GM12801 (cell line): ENCODE data around the gene KDM7A.

ENCODE experiments used
- TF ChIP-seq, protein P1 (sequence below): IDR thresholded peaks from one replicate; pipeline ENCODE4 v1.5.1; 2011; ENCODE audit warnings: control low read depth; ENCODE audit not compliant: insufficient read length; ENCODE audit errors: extremely low read depth

KDM7A gene

DNA sequence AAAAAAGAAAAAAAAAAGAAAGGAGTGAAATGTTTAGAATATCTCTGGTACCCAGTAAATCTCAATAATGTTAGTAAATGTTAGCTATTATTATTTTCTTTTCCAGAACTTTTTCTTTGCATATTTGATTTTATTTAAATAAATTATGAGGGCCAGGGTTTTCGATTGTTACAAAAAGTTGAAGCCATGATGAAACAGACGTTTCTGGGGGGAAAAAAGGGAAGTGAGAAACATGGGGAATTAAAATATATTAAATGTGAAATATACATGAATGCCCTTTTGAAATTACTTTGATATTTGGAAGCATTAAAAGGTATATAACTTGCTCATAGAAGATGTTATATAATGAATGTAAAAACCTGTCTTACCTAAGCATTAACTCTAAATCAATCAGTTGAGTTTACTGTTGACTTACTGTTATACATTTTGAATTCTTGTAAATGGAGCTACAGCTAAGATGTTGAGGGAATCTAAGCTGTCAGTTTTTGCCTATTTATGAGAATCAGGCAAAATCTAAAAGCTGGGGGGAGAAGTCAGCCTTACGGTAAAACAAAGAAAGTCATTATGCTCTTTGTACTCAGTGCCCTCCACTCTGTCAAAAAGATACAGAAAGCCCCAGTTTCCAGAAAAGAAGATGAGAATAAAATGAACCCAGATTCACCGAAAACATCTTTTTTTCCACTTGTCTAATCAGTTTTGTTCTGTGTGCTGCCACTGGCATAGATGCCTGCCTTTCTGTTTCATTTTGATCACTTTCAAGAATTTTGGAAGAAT lies 30.0 kb upstream of the KDM7A start:
- TF ChIP-seq, protein P1, sequence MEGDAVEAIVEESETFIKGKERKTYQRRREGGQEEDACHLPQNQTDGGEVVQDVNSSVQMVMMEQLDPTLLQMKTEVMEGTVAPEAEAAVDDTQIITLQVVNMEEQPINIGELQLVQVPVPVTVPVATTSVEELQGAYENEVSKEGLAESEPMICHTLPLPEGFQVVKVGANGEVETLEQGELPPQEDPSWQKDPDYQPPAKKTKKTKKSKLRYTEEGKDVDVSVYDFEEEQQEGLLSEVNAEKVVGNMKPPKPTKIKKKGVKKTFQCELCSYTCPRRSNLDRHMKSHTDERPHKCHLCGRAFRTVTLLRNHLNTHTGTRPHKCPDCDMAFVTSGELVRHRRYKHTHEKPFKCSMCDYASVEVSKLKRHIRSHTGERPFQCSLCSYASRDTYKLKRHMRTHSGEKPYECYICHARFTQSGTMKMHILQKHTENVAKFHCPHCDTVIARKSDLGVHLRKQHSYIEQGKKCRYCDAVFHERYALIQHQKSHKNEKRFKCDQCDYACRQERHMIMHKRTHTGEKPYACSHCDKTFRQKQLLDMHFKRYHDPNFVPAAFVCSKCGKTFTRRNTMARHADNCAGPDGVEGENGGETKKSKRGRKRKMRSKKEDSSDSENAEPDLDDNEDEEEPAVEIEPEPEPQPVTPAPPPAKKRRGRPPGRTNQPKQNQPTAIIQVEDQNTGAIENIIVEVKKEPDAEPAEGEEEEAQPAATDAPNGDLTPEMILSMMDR, result no peak

DNA sequence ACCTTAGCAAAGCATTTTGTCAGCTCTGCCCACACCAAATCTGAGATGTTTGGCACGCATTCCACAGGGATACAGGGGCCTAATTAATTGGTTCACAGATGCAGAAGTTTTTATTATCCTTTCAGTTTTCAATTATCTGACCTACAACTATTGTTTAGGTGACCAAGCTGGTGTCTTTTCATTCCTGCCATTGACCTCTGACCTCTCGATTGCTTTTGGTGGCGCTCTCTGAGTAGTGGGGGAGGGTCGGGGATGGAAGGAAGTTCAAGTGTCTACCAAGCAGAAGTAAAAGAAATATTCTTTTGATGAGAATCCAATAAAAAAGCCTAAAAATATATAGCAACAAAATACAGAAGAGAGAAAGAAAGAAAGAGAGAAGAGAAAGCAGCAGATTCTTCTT lies 28.8 kb upstream of the KDM7A start:
- TF ChIP-seq, protein P1, result no peak

DNA sequence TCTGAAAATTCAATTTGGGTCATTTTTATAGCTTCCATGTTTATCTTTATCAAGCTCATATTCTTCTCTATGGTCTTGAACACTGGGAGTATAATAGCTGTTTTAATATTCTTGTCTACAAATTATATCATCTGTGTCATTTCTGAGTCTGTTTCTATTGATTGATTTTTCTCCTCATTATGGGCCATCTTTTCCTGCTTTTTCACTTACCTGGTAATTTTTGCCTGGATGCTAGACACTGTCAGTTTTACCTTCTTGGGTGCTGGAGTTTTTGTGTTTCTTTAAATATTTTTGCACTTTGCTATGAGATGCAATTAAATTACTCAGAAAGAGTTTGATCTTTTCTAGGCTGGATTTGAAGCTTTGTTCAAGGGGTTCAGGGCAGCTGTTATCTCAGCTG lies 26.8 kb upstream of the KDM7A start:
- TF ChIP-seq, protein P1, result no peak

DNA sequence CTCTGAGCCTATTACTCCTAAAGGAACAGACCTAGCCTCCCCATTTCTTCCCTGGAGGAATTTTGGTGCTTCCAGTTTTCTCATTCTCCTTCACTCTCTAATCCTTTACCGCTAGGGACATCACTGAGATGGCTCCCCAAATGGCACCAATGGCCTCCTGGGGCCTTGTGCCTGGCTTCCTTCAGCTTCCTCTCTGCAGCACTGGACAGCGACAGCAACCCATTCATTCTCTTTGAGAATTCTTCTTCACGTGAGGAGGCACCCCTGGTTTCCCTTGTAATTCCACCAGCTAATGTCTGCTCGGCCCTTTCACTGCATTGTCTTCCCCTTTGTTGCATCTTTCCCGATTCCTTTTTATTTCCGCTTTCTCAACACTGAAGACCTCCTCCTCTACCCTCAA lies 24.6 kb upstream of the KDM7A start:
- TF ChIP-seq, protein P1, result no peak

DNA sequence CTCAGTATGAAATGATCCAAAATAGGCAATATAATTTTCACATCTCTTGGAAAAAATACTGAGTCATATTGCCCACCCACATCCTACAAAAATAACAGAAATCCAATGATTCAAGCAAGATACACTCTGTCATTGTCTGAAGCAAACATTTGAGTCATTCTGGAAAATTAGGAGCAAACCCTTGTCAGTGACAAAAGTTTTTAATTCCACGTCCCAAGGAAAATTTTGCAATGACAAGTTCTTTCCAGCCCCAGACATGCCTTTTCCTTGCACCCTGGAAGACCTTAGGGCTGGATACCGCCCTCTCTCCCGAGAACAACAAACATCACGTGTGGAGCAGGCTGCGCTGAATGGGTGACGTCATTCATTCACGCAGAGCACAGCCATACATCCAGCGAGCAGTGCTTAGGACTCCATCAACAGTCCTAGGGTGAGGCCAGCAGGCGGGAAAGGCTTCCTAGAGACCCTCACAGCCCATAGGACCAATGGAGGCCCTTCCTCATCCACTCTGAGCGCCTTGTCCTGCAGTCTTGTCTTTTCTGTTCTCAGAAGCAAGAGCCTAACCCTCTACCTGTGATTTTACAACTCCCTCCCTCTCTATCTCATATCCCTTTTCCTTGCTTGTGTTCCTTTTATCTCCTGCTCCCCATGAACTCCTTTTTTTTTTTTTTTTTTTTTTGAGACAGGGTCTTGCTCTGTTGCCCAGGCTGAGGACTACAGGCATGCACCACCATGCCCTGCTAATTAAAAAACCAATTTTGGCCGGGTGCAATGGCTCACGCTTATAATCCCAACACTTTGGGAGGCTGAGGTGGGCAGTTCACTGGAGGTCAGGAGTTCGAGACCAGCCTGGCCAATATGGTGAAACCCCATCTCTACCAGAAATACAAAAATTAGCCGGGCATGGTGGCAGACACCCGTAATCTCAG lies 23.5 kb upstream of the KDM7A start:
- TF ChIP-seq, protein P1, result no peak

DNA sequence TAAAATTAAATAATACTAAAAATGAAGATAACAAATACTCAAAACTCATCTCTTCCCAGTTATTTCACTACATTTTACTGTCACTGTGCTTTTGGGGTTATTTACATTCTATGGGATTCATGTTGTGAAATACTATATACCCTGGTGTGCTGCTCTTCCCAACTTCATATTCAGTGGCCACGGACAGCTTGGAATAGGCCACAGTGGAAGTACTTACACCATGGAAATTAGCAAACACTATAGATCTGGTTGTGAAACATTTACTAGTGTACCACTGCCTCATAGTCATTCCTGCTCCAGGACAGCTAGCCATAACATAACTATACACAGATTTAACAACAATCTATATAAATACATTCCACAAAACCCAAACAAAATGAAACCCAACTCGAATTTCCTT lies 21.2 kb upstream of the KDM7A start:
- TF ChIP-seq, protein P1, result no peak

DNA sequence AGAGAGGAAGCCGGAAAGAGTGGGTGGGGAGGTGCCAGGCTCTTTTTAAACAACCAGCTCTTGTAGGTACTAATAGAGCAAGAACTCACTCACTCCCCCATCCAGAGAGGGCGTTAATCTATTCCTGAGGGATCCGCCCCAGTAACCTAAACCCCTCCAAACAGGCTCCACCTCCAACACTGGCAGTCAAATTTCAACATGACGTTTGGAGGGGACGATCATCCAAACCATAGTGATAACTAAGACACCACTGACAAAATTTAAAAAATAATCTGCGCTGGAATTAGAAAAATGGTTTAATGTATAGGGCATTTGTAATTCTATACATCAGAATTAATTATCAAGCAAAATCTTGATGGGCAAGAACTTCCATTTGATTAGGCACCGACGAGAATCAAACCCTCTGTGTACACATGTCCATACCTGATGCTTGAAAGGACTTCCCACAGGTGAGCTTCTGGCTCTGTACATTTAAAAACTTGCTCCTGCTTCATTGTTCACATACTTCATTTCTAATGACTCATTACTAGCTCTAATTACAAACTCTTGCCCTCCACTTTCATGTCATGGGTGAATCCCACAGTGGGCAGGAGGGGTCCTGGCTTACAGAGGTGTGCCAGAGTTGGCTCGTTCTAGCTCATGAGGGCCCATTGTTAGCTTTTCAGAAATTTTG lies 20.6 kb upstream of the KDM7A start:
- TF ChIP-seq, protein P1, result no peak
